ENCODE results near the gene ASIC3. TPM values are rescaled to one million over a fixed set of nuclear protein-coding genes. Genes with fewer than 3 reads are reported as not detected.

The ASIC3 gene
- total and polyA plus RNA-seq, 2 of the 8 experiments (the other 6 are each of a cell fraction or from before 2014, with no cell fraction given) = 1.6 to 1.9 TPM

DNA sequence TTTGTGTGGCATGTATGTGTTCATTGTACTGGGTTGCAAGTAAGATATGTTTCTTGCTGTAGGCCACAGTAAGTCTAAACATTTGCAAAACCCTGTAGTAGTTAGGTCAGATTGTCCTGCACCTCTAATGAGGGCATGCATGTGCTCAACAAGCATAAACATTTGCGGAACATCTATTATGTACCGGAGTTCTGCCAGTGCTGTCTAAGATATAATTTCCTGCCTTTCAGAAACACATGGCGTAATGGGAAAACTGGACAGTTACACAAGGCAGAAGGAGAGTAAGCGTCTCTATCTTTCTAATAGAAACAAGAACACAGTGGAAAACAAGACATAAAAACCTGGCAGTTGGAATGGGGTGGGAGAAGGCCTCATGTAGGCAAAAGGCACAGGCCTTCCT, 17.3 kb upstream of the ASIC3 start:
- Histone ChIP-seq H3K27ac (ENCODE audit: low read depth, low read length) (no peak overlapping the region), H3K18ac (ENCODE audit: extremely low read depth, low read length) (no peak overlapping the region), H3K23ac (ENCODE audit: insufficient read length) (no peak overlapping the region), H4K5ac (ENCODE audit: insufficient read length, low read depth, low read length) (no peak overlapping the region), H3K79me1 (ENCODE audit: low read depth, low read length) (no peaks in the 10 kb centered on the region; the same call in 1 of the 2 replicates), H2AFZ (ENCODE audit: low read length) (no peak overlapping the region), H2BK5ac (ENCODE audit: low read depth, low read length) (no peak overlapping the region), H3K4me2 (ENCODE audit: insufficient read depth in 1 of 2, low read depth in 2 of 2, low read length in 2 of 2) (no peak overlapping the region), H3K27me3 (replicated peaks in 1 of 4; ENCODE audit: control insufficient read depth in 3 of 4, extremely low read depth in 1 of 4, insufficient read depth in 3 of 4, low read length in 3 of 4) (peaks cover 0 to 4% (median 0%) of the 10 kb centered on the region in 4 experiments; a peak in 2 of 7 replicates), H4K91ac (replicated peaks; ENCODE audit: insufficient read length, low read length) (no peak overlapping the region), H2BK120ac (replicated peaks; ENCODE audit: low read depth, low read length) (no peak overlapping the region), H3K9me3 (ENCODE audit: insufficient read depth in 2 of 2, low read depth in 1 of 2, low read length in 1 of 2) (no peaks in the 10 kb centered on the region), H3K4ac (replicated peaks; ENCODE audit: insufficient read length, low read depth, low read length) (no peak overlapping the region), H4K8ac (ENCODE audit: extremely low read depth, insufficient read depth, low read length) (no peak overlapping the region), H2BK20ac (ENCODE audit: low read length) (no peak overlapping the region), H3K4me3 (ENCODE audit: extremely low read depth in 1 of 4, insufficient read depth in 2 of 4, low read depth in 3 of 4, low read length in 4 of 4) (no peak overlapping the region), H3K14ac (ENCODE audit: insufficient read length) (no peak overlapping the region), H3K4me1 (replicated peaks in 1 of 4; ENCODE audit: control insufficient read depth in 3 of 4, insufficient read depth in 4 of 4, low read length in 3 of 4) (peaks cover 0 to 4% (median 2%) of the 10 kb centered on the region in 4 experiments; a peak in 2 of 7 replicates), H4K20me1 (replicated peaks in 1 of 2; ENCODE audit: control insufficient read depth in 1 of 2, insufficient read depth in 2 of 2, low read length in 2 of 2) (peaks cover 0 to 3% of the 10 kb centered on the region in 2 experiments), H3K9ac (replicated peaks in 1 of 4; ENCODE audit: extremely low read depth in 1 of 4, low read depth in 3 of 4, low read length in 3 of 4) (no peak overlapping the region), H2AK5ac (ENCODE audit: low read depth, low read length) (no peak overlapping the region), H3K36me3 (ENCODE audit: control insufficient read depth in 2 of 4, insufficient read depth in 4 of 4, low read length in 3 of 4) (peaks cover 0 to 2% (median 0%) of the 10 kb centered on the region in 4 experiments; a peak in 1 of 8 replicates), H2BK12ac (ENCODE audit: low read depth, low read length) (no peak overlapping the region), H3K56ac (replicated peaks; ENCODE audit: insufficient read length, low read depth, low read length) (no peak overlapping the region), H3K79me2 (ENCODE audit: control insufficient read depth in 1 of 2, insufficient read depth in 2 of 2, low read length in 2 of 2) (no peaks in the 10 kb centered on the region), H2BK15ac (ENCODE audit: low read length) (no peak overlapping the region), H3K23me2 (ENCODE audit: low read depth, low read length) (peaks cover 3% of the 10 kb centered on the region; the same call in 1 of the 2 replicates)
- no peak for DNase-seq (ENCODE audit: low read depth in 1 of 2, low spot score in 2 of 2)
- no peak for FAIRE-seq
- POLR2A ChIA-PET (ENCODE audit: partially characterized antibody) = no interaction called here
- WGBS, 2 experiments (ENCODE audit: extremely low coverage in 1 of 2, insufficient coverage in 1 of 2, insufficient read length in 1 of 2, insufficient replicate concordance in 2 of 2, low coverage in 1 of 2, low lambda C conversion rate in 2 of 2, missing lambda C conversion rate in 1 of 2) = 96% methylated on average over 4 of the region's 4 CpGs; no CpG with 5 or more reads in 1 of the 2 experiments
- no peak for TF ChIP-seq SP1 (IDR thresholded peaks at IDR 0.05; ENCODE audit: low read depth, low read length)
- no peak for TF ChIP-seq BACH1 (IDR thresholded peaks at IDR 0.05; ENCODE audit: low read length)
- TF ChIP-seq CBX8 (IDR thresholded peaks at IDR 0.05; ENCODE audit: borderline replicate concordance, low read depth, low read length) = no peak
- CTCF ChIA-PET (ENCODE audit: partially characterized antibody) = interaction anchor here (1.0 to 3.8 kb wide), 8 partner anchors 14 to 81 kb away, joined by 3 to 35 read pairs (median 6); no protein-coding TSS in a partner anchor
